Esophagus squamous epithelium (tissue), 5 donors: ENCODE measurements around the gene TSHR. TPM values are rescaled to one million over a fixed set of nuclear protein-coding genes. Genes with fewer than 3 reads are reported as not detected.

Experiments used
- DNase-seq: peaks from one replicate; lab custom pipeline; 2025; lab: John Stamatoyannopoulos, UW
- H3K27ac ChIP-seq, 4 donors: fragments of 200-600 bp; sonication (generic); one replicate each; pipeline ENCODE4 v1.5.1; 2016 to 2019; ENCODE audit warnings: mild to moderate bottlenecking in 1 of 4
- H3K27me3 ChIP-seq, 4 donors: fragments of 200-600 bp; sonication (generic); 1 replicate in 3 of 4; 2 replicates in 1 of 4; pipeline versions ENCODE4 v1.5.1 to v1.6.0; 2017 to 2021; ENCODE audit warnings: antibody characterized with exemption in 1 of 4
- H3K36me3 ChIP-seq, 3 donors: fragments of 200-600 bp; sonication (generic); one replicate each; pipeline ENCODE4 v1.5.1; 2016 to 2019
- H3K4me1 ChIP-seq, 3 donors: fragments of 200-600 bp; sonication (generic); one replicate each; pipeline ENCODE4 v1.5.1; 2017 to 2019
- H3K4me3 ChIP-seq, 4 donors: fragments of 200-600 bp; sonication (generic); 1 replicate in 3 of 4; 2 replicates in 1 of 4; pipeline ENCODE4 v1.5.1; 2016 to 2019; ENCODE audit warnings: mild to moderate bottlenecking in 2 of 4, moderate library complexity in 1 of 4
- H3K9me3 ChIP-seq, 3 donors: fragments of 200-600 bp; sonication (generic); one replicate each; pipeline ENCODE4 v1.5.1; 2016 to 2019
- POLR2A ChIP-seq, 4 donors: fragments of 450-650 bp; IDR thresholded peaks; one replicate each; pipeline ENCODE4 v1.6.1; 2017; ENCODE audit warnings: antibody characterized with exemption in 4 of 4, mild to moderate bottlenecking in 4 of 4, moderate library complexity in 3 of 4
- WGBS, 2 donors: methylation state at CpG; one replicate each; pipeline ENCODE4 v1.1.5; 2018; 5-methylcytosine and 5-hydroxymethylcytosine counted together
- intact Hi-C: fragments of 100-400 bp; cut with DNase I; formaldehyde crosslinking; loops from one replicate; pipeline ENCODE4 v1.15.0; 2022
- total RNA-seq, 4 donors: library from RNA; depleted of rRNA; stranded (reverse); fragments of >200 nt; gene quantifications; one replicate each; pipeline ENCODE4 v1.1.0, GENCODE V29; 2016
- TF ChIP-seq, protein P1 (sequence below), 6 experiments: fragments of 450-650 bp in 4 of 6; fragments of 200-600 bp in 2 of 6; sonication (generic) in 2 of 6; IDR thresholded peaks; one replicate each; pipeline ENCODE4 v1.5.1; 2016 to 2019; ENCODE audit warnings: antibody characterized with exemption in 6 of 6, mild to moderate bottlenecking in 4 of 6, moderate library complexity in 4 of 6
- donor health status: DM: yes; HTN: yes; CAD: no.

Gene TSHR
- total RNA-seq, 4 donors from 2014 or later: not detected

DNA sequence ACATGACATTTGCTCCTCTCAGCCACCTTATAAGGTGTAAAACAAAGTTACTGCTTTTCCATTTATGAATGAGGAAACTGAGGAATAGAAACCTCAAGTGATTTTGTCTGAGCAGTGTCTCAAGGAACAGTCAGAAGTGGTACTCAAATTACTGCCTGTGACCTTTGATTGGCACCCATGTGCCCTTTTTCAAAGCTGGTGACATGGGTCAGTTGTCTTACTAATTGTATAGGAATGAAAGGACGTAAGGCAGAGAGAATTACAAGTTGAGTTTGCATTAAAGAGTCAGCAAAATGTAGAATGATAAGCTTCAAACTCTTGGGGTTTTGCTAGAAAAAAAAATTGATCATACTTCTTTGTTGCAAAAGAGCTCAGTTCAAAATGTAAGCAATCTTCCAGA, 136.2 kb downstream of the TSHR start:
- no peaks in the 10 kb centered on the region for H3K4me1 ChIP-seq
- TF ChIP-seq POLR2A (IDR thresholded peaks at IDR 0.05): no peak
- TF ChIP-seq, protein P1, sequence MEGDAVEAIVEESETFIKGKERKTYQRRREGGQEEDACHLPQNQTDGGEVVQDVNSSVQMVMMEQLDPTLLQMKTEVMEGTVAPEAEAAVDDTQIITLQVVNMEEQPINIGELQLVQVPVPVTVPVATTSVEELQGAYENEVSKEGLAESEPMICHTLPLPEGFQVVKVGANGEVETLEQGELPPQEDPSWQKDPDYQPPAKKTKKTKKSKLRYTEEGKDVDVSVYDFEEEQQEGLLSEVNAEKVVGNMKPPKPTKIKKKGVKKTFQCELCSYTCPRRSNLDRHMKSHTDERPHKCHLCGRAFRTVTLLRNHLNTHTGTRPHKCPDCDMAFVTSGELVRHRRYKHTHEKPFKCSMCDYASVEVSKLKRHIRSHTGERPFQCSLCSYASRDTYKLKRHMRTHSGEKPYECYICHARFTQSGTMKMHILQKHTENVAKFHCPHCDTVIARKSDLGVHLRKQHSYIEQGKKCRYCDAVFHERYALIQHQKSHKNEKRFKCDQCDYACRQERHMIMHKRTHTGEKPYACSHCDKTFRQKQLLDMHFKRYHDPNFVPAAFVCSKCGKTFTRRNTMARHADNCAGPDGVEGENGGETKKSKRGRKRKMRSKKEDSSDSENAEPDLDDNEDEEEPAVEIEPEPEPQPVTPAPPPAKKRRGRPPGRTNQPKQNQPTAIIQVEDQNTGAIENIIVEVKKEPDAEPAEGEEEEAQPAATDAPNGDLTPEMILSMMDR (IDR thresholded peaks at IDR 0.05): no peak
- 55 to 83% methylated on average over 1 of the region's 1 CpG for WGBS, 2 donors
- H3K27ac ChIP-seq: no peak overlapping the region
- H3K9me3 ChIP-seq: no peaks in the 10 kb centered on the region
- no peaks in the 10 kb centered on the region for H3K36me3 ChIP-seq
- no peaks in the 10 kb centered on the region for H3K27me3 ChIP-seq
- H3K4me3 ChIP-seq: no peak overlapping the region
- no peak for DNase-seq
- intact Hi-C loops: no loop called here

DNA sequence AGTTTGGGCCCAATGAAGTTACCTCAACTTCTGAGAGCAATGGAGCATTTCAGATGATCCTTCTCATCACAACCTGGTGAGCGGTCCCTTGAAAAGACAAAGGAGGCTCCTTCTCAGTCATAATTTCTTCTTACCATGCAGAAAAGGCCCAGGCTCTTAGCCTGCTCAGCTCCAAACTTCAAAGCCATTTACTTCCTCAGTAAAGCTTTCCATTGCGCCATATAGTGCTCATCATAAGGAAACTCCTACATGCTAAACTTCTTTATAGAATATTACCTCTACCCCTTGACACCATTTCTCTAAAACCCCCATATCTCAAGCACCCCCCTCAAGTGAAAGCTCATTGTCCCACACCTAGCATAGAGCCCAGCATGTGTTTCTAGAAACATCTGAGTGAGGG, 138.2 kb downstream of the TSHR start:
- H3K27me3 ChIP-seq: no peaks in the 10 kb centered on the region
- no peak for TF ChIP-seq POLR2A (IDR thresholded peaks at IDR 0.05)
- TF ChIP-seq, protein P1 (IDR thresholded peaks at IDR 0.05): no peak
- DNase-seq: no peak
- H3K4me1 ChIP-seq: no peaks in the 10 kb centered on the region
- intact Hi-C loops: no loop called here
- H3K36me3 ChIP-seq: no peaks in the 10 kb centered on the region
- no peak overlapping the region for H3K4me3 ChIP-seq
- no peak overlapping the region for H3K27ac ChIP-seq
- H3K9me3 ChIP-seq: no peaks in the 10 kb centered on the region
- WGBS, 2 donors: 100% methylated on average over 1 to 2 of the region's 2 CpGs

DNA sequence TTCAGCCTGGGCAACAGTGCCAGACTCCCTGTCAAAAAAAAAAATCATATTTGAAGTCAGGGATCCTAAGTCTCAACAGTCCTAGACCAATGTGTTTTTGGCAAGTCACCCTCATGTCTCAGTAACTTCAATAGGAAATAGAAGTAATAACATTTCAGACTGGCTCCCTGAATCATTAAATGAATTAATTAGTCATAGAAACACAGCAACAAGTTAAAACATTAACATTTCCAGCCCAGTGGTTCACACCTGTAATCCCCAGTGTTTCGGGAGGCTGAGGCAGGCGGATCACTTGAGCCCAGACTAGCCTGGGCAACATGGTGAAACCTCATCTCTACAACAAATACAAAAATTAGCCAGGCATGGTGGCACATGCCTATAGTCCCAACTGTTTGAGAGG, 140.1 kb downstream of the TSHR start:
- Histone ChIP-seq H3K27ac (no peak overlapping the region), H3K36me3 (no peaks in the 10 kb centered on the region), H3K9me3 (no peaks in the 10 kb centered on the region), H3K4me1 (no peaks in the 10 kb centered on the region), H3K27me3 (no peaks in the 10 kb centered on the region), H3K4me3 (no peak overlapping the region)
- 48 to 62% methylated on average over 2 of the region's 2 CpGs for WGBS, 2 donors
- no peak for DNase-seq
- intact Hi-C loops: no loop called here
- TF ChIP-seq, protein P1 (IDR thresholded peaks at IDR 0.05): no peak
- no peak for TF ChIP-seq POLR2A (IDR thresholded peaks at IDR 0.05)

DNA sequence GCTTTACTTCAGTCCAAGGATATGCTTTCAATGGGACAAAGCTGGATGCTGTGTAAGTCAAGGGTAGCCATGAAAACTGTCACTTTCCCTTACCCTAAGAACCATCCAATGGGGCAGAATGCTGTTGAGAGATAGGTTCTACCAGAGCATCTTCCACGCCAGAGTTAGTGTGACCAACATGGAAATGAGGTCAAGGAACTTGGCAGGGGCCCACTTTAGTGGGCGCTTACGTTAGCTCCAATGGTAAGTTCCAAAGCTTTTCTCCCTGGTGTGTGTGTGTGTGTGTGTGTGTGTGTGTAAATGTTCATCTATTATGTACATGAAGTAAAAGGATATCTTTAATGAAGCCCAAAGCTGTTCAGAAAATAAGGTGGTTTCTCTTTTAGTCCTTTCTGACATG, 141.2 kb downstream of the TSHR start:
- Histone ChIP-seq H3K9me3 (no peaks in the 10 kb centered on the region), H3K27me3 (no peaks in the 10 kb centered on the region), H3K27ac (no peak overlapping the region), H3K4me1 (no peaks in the 10 kb centered on the region), H3K36me3 (no peaks in the 10 kb centered on the region), H3K4me3 (no peak overlapping the region)
- TF ChIP-seq, protein P1 (IDR thresholded peaks at IDR 0.05): no peak
- TF ChIP-seq POLR2A (IDR thresholded peaks at IDR 0.05): no peak
- DNase-seq: no peak
- WGBS, 2 donors: 75 to 81% methylated on average over 3 of the region's 3 CpGs
- intact Hi-C loops: no loop called here

DNA sequence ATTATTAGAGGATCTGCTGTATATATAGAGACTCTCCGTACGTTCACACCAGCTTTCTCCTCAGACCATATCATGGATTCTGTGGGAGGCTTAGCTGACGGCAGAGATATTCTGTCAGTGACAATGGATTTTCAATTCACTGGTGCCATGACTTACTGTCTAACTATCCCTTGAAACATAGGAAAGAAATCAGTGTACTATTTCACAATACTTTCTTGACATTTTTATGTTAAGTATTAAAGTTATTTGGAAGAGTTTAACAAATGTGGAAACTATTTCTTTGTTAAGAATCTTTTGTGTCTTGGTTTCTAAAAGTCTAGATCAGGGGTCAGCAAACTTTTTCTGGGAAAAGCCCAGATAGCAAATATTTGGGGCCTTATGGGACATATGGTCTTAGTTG, 146.8 kb downstream of the TSHR start:
- H3K4me3 ChIP-seq: no peak overlapping the region
- H3K9me3 ChIP-seq: no peaks in the 10 kb centered on the region
- TF ChIP-seq, protein P1 (IDR thresholded peaks at IDR 0.05): no peak
- no peak for TF ChIP-seq POLR2A (IDR thresholded peaks at IDR 0.05)
- DNase-seq: no peak
- H3K36me3 ChIP-seq: no peaks in the 10 kb centered on the region
- no peaks in the 10 kb centered on the region for H3K27me3 ChIP-seq
- 95% methylated on average over 3 of the region's 3 CpGs for WGBS, 2 donors
- H3K27ac ChIP-seq: no peak overlapping the region
- H3K4me1 ChIP-seq: no peaks in the 10 kb centered on the region
- intact Hi-C loops: no loop called here
